KMS-11 (cell line): ENCODE results near the gene SEMA4G.

ENCODE experiments used
- H2AFZ ChIP-seq: fragments of 200-600 bp; sonication (generic); 2 replicates; pipeline ENCODE4 v1.6.1; 2016; ENCODE audit warnings: antibody characterized with exemption, mixed run types, low read depth
- H3K27ac ChIP-seq: fragments of 200-600 bp; sonication (generic); 2 replicates; pipeline ENCODE4 v1.6.1; 2016; ENCODE audit warnings: mild to moderate bottlenecking, mixed run types
- H3K27me3 ChIP-seq: fragments of 200-600 bp; sonication (generic); 2 replicates; pipeline ENCODE4 v1.6.1; 2017; ENCODE audit warnings: mild to moderate bottlenecking, low read depth, mixed run types, moderate library complexity; ENCODE audit not compliant: insufficient read depth
- H3K36me3 ChIP-seq: fragments of 200-600 bp; sonication (generic); 2 replicates; pipeline ENCODE4 v1.6.1; 2017; ENCODE audit warnings: mild to moderate bottlenecking, mixed run types; ENCODE audit not compliant: insufficient read depth
- H3K4me1 ChIP-seq: fragments of 200-600 bp; sonication (generic); 2 replicates; pipeline ENCODE4 v1.6.1; 2016; ENCODE audit warnings: mild to moderate bottlenecking, low read depth, mixed run types; ENCODE audit not compliant: poor library complexity, severe bottlenecking
- H3K4me2 ChIP-seq: fragments of 200-600 bp; sonication (generic); 2 replicates; pipeline ENCODE4 v1.7.0; 2016; ENCODE audit warnings: mild to moderate bottlenecking, mixed run types
- H3K4me3 ChIP-seq: fragments of 200-600 bp; sonication (generic); IDR thresholded peaks from 2 replicates; pipeline ENCODE4 v1.6.1; 2017; ENCODE audit warnings: low read depth, low read length, mixed read lengths; ENCODE audit not compliant: insufficient read depth
- H3K79me2 ChIP-seq: fragments of 200-600 bp; sonication (generic); 2 replicates; pipeline ENCODE4 v1.6.1; 2016; ENCODE audit warnings: low read depth, mixed run types; ENCODE audit not compliant: insufficient read depth
- H3K9ac ChIP-seq: fragments of 200-600 bp; sonication (generic); 2 replicates; pipeline ENCODE4 v1.6.1; 2016; ENCODE audit warnings: mild to moderate bottlenecking, mixed run types
- H4K20me1 ChIP-seq: fragments of 200-600 bp; sonication (generic); 2 replicates; pipeline ENCODE4 v1.6.1; 2016; ENCODE audit warnings: mild to moderate bottlenecking, mixed run types; ENCODE audit not compliant: insufficient read depth
- TF ChIP-seq, protein P1 (sequence below): fragments of 200-600 bp; sonication (generic); conservative IDR thresholded peaks from 2 replicates; pipeline ENCODE4 v1.6.1; 2017; ENCODE audit warnings: low read depth, mild to moderate bottlenecking, antibody characterized with exemption, low read length, moderate library complexity, mixed read lengths

The SEMA4G gene

DNA sequence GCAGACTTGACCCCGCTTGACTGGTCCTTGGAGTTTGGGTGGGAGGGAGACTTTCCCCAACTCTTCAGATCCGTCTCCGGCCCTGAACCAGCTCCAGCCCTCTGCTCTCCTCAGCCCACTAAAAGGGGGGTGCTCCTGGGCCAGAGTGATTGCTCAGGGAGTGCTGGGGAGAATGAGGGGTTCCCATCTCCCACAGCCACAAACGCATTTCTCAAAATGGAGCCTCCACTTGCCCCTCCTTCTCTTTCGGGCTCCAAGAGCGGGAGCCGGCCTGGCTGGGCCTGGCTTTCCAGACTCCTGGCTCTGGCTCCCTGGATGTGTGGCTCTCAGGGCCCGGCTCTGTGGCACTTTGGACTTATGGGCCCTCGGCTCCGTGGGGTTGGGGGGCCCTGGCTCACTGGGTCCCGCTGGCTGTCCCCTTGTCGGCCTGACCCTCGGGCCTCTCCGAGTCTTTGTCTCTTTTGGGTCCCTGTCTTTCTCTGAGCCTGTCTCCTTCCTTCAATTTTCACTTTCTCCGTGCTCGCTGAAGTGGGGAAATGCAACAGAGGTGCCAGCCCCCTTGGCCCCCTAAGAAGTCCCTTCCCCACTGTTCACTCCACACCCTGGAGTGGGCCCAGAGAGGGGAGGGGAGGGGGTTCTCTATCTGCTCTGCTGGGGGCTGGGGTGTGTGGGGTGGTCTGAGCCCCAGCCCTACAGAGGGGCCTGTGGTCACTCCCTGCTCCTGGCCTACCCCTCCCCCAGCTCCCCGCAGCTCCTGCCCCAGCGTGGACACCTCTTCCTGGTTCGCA is 31.0 kb downstream of the SEMA4G start:
- Histone ChIP-seq H3K9ac (no peak overlapping the region), H3K4me3 (no peak overlapping the region), H3K4me2 (peak overlapping the region; percentile 29; the same call in 1 of the 2 replicates), H3K79me2 (no peaks in the 10 kb centered on the region), H3K4me1 (peaks cover 25% of the 10 kb centered on the region), H3K27ac (no peak overlapping the region), H3K36me3 (no peaks in the 10 kb centered on the region), H2AFZ (no peak overlapping the region), H4K20me1 (no peaks in the 10 kb centered on the region), H3K27me3 (no peaks in the 10 kb centered on the region)
- TF ChIP-seq, protein P1, sequence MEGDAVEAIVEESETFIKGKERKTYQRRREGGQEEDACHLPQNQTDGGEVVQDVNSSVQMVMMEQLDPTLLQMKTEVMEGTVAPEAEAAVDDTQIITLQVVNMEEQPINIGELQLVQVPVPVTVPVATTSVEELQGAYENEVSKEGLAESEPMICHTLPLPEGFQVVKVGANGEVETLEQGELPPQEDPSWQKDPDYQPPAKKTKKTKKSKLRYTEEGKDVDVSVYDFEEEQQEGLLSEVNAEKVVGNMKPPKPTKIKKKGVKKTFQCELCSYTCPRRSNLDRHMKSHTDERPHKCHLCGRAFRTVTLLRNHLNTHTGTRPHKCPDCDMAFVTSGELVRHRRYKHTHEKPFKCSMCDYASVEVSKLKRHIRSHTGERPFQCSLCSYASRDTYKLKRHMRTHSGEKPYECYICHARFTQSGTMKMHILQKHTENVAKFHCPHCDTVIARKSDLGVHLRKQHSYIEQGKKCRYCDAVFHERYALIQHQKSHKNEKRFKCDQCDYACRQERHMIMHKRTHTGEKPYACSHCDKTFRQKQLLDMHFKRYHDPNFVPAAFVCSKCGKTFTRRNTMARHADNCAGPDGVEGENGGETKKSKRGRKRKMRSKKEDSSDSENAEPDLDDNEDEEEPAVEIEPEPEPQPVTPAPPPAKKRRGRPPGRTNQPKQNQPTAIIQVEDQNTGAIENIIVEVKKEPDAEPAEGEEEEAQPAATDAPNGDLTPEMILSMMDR: no peak

GRCh38 chr10:101000915-101001658 is 31.8 kb downstream of the SEMA4G start:
- no peaks in the 10 kb centered on the region for H4K20me1 ChIP-seq
- H3K27ac ChIP-seq: no peak overlapping the region
- H3K27me3 ChIP-seq: no peaks in the 10 kb centered on the region
- H3K4me2 ChIP-seq: no peak overlapping the region
- peaks cover 23% of the 10 kb centered on the region for H3K4me1 ChIP-seq
- TF ChIP-seq, protein P1: no peak
- no peak overlapping the region for H3K9ac ChIP-seq
- no peak overlapping the region for H3K4me3 ChIP-seq
- H2AFZ ChIP-seq: no peak overlapping the region
- no peaks in the 10 kb centered on the region for H3K79me2 ChIP-seq
- H3K36me3 ChIP-seq: no peaks in the 10 kb centered on the region

- Histone ChIP-seq H4K20me1 (no peaks in the 10 kb centered on the region), H3K4me2 (no peak overlapping the region), H3K79me2 (no peaks in the 10 kb centered on the region), H3K27ac (no peak overlapping the region), H3K4me3 (no peak overlapping the region), H2AFZ (no peak overlapping the region), H3K4me1 (peaks cover 18% of the 10 kb centered on the region), H3K9ac (no peak overlapping the region), H3K36me3 (no peaks in the 10 kb centered on the region), H3K27me3 (no peaks in the 10 kb centered on the region)
- TF ChIP-seq, protein P1: no peak
Observed at GRCh38 chr10:101001659-101002035, 32.3 kb downstream of the SEMA4G start.

DNA sequence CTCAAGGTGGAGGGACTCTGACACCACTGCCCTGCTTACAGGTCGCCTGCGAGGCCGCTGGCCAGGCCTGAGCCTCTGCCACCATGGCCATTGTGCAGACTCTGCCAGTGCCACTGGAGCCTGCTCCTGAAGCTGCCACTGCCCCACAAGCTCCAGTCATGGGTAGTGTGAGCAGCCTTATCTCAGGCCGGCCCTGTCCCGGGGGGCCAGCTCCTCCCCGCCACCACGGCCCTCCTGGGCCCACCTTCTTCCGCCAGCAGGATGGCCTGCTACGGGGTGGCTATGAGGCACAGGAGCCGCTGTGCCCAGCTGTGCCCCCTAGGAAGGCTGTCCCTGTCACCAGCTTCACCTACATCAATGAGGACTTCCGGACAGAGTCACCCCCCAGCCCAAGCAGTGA is 33.2 kb downstream of the SEMA4G start:
- no peak overlapping the region for H3K27ac ChIP-seq
- no peak overlapping the region for H3K9ac ChIP-seq
- H3K36me3 ChIP-seq: no peaks in the 10 kb centered on the region
- no peak overlapping the region for H3K4me3 ChIP-seq
- no peak overlapping the region for H2AFZ ChIP-seq
- no peaks in the 10 kb centered on the region for H3K27me3 ChIP-seq
- no peaks in the 10 kb centered on the region for H4K20me1 ChIP-seq
- H3K4me2 ChIP-seq: no peak overlapping the region
- TF ChIP-seq, protein P1: no peak
- peaks cover 16% of the 10 kb centered on the region for H3K4me1 ChIP-seq
- no peaks in the 10 kb centered on the region for H3K79me2 ChIP-seq
